ENCODE results near the gene MAPT.

The MAPT gene

GRCh38 chr17:45983614-45984310, 89.4 kb downstream of the MAPT start:
- ATAC-seq (ENCODE audit: insufficient read depth, low read depth) (no peak), DNase-seq (no peak)
- H3K4me1 ChIP-seq (ENCODE audit: insufficient read depth, low read length) = no peaks in the 10 kb centered on the region
- H3K9ac ChIP-seq (ENCODE audit: low read depth, low read length) = no peak overlapping the region
- H2AFZ ChIP-seq (ENCODE audit: low read depth, low read length) = no peak overlapping the region
- H4K20me1 ChIP-seq (ENCODE audit: insufficient read depth, low read length) = no peaks in the 10 kb centered on the region
- H3K27ac ChIP-seq (ENCODE audit: low read length) = no peak overlapping the region
- H3K79me2 ChIP-seq (ENCODE audit: insufficient read depth, low read length) = no peaks in the 10 kb centered on the region
- no peaks in the 10 kb centered on the region for H3K36me3 ChIP-seq (ENCODE audit: insufficient read depth, low read length)
- no peak overlapping the region for H3K4me2 ChIP-seq (ENCODE audit: insufficient read depth, low read length)
- TF ChIP-seq EZH2 (IDR thresholded peaks at IDR 0.05; ENCODE audit: borderline replicate concordance, low read depth, low read length, severe bottlenecking) = no peak
- TF ChIP-seq CTCF (IDR thresholded peaks at IDR 0.05; ENCODE audit: borderline replicate concordance, extremely low read depth, low read length, poor library complexity, severe bottlenecking) = no peak
- peaks cover 4% of the 10 kb centered on the region for H3K27me3 ChIP-seq (ENCODE audit: insufficient read depth, low read length, poor library complexity)
- H3K9me3 ChIP-seq (ENCODE audit: insufficient read depth, low read length, severe bottlenecking) = no peaks in the 10 kb centered on the region
- H3K4me3 ChIP-seq (ENCODE audit: low read depth in 1 of 2, low read length in 2 of 2) = no peak overlapping the region

GRCh38 chr17:45984368-45984767, 90.0 kb downstream of the MAPT start:
- H3K4me2 ChIP-seq (ENCODE audit: insufficient read depth, low read length) = no peak overlapping the region
- H3K9me3 ChIP-seq (ENCODE audit: insufficient read depth, low read length, severe bottlenecking) = no peaks in the 10 kb centered on the region
- H4K20me1 ChIP-seq (ENCODE audit: insufficient read depth, low read length) = no peaks in the 10 kb centered on the region
- ATAC-seq (ENCODE audit: insufficient read depth, low read depth) = no peak
- TF ChIP-seq CTCF (IDR thresholded peaks at IDR 0.05; ENCODE audit: borderline replicate concordance, extremely low read depth, low read length, poor library complexity, severe bottlenecking) (no peak), EZH2 (IDR thresholded peaks at IDR 0.05; ENCODE audit: borderline replicate concordance, low read depth, low read length, severe bottlenecking) (no peak)
- no peaks in the 10 kb centered on the region for H3K79me2 ChIP-seq (ENCODE audit: insufficient read depth, low read length)
- no peak for DNase-seq
- peaks cover 4% of the 10 kb centered on the region for H3K27me3 ChIP-seq (ENCODE audit: insufficient read depth, low read length, poor library complexity)
- H3K9ac ChIP-seq (ENCODE audit: low read depth, low read length) = no peak overlapping the region
- H2AFZ ChIP-seq (ENCODE audit: low read depth, low read length) = no peak overlapping the region
- no peaks in the 10 kb centered on the region for H3K4me1 ChIP-seq (ENCODE audit: insufficient read depth, low read length)
- H3K4me3 ChIP-seq (ENCODE audit: low read depth in 1 of 2, low read length in 2 of 2) = no peak overlapping the region
- no peaks in the 10 kb centered on the region for H3K36me3 ChIP-seq (ENCODE audit: insufficient read depth, low read length)
- H3K27ac ChIP-seq (ENCODE audit: low read length) = no peak overlapping the region

- no peak overlapping the region for H3K4me2 ChIP-seq (ENCODE audit: insufficient read depth, low read length)
- H3K36me3 ChIP-seq (ENCODE audit: insufficient read depth, low read length) = no peaks in the 10 kb centered on the region
- no peak overlapping the region for H2AFZ ChIP-seq (ENCODE audit: low read depth, low read length)
- H3K4me1 ChIP-seq (ENCODE audit: insufficient read depth, low read length) = no peaks in the 10 kb centered on the region
- DNase-seq = no peak
- H3K9me3 ChIP-seq (ENCODE audit: insufficient read depth, low read length, severe bottlenecking) = no peaks in the 10 kb centered on the region
- no peaks in the 10 kb centered on the region for H3K79me2 ChIP-seq (ENCODE audit: insufficient read depth, low read length)
- no peak for ATAC-seq (ENCODE audit: insufficient read depth, low read depth)
- peaks cover 4% of the 10 kb centered on the region for H3K27me3 ChIP-seq (ENCODE audit: insufficient read depth, low read length, poor library complexity)
- H4K20me1 ChIP-seq (ENCODE audit: insufficient read depth, low read length) = no peaks in the 10 kb centered on the region
- no peak overlapping the region for H3K27ac ChIP-seq (ENCODE audit: low read length)
- H3K9ac ChIP-seq (ENCODE audit: low read depth, low read length) = no peak overlapping the region
- no peak overlapping the region for H3K4me3 ChIP-seq (ENCODE audit: low read depth in 1 of 2, low read length in 2 of 2)
- TF ChIP-seq EZH2 (IDR thresholded peaks at IDR 0.05; ENCODE audit: borderline replicate concordance, low read depth, low read length, severe bottlenecking) = no peak
- TF ChIP-seq CTCF (IDR thresholded peaks at IDR 0.05; ENCODE audit: borderline replicate concordance, extremely low read depth, low read length, poor library complexity, severe bottlenecking) = no peak
These were observed 91.1 kb downstream of the MAPT start for GRCh38 chr17:45985447-45985846.
